D341Med (cell line): Measurements from ENCODE around the gene SDK1.
"Not testable (repeated sequence)": the region's sequence is repeated elsewhere in the genome, so short reads cannot be mapped to it uniquely, and the experiment has no call there.

ENCODE experiments used
- DNase-seq: peaks from one replicate; pipeline ENCODE4 v3.0.0; 2012; ENCODE audit warnings: low spot score

SDK1 gene

DNA sequence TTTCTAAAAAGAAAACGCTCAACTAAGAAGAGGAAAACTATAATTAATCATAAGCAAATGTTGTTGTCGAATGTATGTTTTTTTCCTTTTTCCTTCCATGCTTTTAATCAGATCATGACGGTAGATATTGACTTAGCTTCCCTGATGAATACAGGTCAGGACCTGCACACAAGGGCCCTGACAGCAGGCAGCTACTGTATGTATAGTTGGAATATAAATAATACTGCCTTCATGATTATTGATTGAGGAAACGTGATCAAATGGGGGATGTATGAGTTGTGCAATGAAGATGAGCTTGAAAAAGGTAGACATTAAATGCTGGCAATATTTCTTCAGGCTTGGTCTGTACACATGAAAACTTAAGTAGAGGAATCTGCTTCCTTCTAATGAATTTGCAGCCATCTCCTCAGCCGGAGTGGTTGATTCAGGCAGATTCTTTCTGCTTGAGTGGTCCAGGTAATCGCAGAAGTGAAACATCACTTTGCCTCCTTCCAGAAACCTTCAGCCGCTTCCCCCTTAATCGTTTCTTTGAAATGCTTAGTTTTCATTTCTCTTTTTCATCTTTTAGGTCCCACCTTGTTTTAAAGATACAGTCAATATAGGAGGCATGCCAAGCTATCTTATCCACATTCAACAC, 656.5 kb downstream of the SDK1 start:
- DNase-seq, result no peak

- no peak for DNase-seq
Observed at GRCh38 chr7:3958109-3958483, 657.0 kb downstream of the SDK1 start.

DNA sequence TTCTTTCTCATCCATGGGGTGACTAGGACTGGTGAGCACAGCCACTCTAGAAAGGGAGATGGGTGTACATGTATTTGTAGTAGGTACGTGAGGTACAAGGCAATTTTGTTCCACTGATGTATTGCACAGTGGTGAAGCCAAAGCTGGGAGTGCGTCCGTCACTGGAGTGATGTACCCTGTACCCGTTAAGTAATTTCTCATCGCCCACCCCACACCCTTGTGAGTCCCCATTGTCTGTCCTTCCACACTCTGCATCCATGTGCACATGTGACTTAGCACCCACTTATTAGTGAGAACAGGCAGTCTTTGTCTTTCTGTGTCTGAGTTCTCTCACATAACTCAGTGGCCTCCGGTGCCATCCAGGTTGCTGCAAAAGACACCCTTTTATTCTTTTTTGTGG, 658.3 kb downstream of the SDK1 start:
- no peak for DNase-seq

DNA sequence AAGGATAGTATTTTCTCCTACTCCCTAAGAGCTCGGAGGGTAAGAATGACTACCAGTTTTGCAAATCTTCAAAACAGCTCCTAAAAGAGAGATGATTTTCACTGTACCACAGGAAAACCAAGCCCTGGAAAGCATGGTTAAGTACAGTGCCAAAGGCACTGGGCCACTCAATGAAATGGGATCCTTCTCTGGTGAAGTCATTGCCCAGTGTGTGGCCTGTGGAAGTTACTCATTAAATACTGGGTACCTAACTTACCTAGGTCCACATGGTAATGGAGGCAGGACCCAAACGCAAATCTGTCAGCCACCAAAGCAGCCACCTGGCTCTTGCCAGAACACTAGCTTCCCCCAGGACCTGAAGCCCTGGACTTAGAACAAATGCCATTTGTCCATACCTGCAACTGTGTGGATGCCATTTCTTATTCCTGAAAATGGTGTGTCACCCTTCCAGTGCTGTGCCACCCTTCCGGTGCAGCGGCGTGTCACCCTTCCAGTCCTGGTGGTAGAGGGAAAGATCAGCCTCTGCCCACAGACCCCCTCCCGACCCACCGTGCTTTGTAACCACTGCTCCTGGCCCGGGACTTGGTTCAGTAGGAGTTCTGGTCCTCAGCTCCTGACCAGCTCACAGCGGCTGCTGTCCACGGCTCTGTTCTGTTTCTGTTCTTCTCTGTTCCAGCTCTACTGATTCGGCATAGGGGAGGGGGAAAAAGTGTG, 659.2 kb downstream of the SDK1 start:
- DNase-seq, result no peak

DNA sequence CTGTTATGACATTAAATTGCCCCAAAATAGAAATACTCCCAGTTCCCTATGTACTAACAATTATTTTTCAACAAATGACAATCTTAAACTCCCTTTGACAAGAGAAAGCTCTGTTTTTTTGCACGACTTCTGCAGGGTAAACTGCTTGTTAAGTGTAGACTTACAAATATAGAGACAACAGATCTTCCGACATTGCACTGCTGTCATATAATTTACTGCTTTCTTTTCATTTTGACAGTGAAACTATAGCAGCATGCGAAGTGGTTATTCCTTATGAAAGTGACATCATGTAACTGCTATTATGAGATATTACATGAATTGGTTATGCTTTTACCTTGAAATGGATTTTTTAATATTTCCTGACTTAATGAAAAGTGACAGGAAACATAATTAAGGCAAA, 659.9 kb downstream of the SDK1 start:
- DNase-seq, result no peak

DNA sequence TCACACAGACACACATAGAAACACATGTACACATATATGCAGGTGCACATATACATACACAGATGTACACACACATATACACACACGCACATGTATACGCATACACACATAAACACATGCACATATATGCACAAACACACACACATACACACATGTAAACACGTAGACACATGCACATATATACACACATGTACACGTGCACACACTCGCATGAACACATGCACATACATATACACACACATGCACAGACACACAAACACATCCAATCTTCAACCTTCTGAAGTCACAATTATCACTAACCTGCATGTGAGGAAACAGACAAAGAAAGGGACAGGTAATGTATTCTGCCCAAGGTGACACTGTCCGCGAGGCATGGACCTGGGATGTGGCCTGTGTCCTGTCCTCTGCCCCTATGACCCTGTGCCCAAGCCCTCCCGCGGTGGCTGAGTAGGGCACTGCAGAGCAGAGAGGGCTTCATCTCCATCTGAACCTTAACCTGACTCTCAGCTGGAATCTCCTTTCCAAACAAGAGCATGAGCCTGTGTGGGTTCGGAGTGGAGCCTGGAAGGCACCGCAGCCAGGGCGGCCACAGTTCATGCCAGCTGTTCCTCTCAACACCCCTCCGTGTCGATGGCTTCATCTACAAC, 660.9 kb downstream of the SDK1 start:
- no peak for DNase-seq

DNA sequence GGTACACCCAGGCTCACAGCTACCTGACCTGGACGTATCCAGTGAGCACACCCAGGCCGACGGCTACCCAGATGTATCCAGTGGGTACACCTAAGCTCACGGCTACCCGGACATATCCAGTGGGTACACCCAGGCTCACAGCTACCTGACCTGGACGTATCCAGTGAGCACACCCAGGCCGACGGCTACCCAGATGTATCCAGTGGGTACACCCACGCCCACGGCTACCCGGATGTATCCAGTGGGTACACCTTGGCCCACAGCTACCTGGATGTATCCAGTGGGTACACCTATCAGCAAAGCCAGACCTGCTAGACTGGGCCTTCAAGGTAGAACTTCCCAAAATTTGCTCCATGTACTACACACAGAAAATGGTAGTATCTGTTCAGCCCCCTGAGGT, 662.7 kb downstream of the SDK1 start:
- not testable (repeated sequence) for DNase-seq

- no peak for DNase-seq
Observed at GRCh38 chr7:3964980-3965606, 664.0 kb downstream of the SDK1 start.

GRCh38 chr7:3965794-3966395, 664.8 kb downstream of the SDK1 start:
- DNase-seq, result no peak

GRCh38 chr7:3968234-3968633, 667.2 kb downstream of the SDK1 start:
- no peak for DNase-seq

DNA sequence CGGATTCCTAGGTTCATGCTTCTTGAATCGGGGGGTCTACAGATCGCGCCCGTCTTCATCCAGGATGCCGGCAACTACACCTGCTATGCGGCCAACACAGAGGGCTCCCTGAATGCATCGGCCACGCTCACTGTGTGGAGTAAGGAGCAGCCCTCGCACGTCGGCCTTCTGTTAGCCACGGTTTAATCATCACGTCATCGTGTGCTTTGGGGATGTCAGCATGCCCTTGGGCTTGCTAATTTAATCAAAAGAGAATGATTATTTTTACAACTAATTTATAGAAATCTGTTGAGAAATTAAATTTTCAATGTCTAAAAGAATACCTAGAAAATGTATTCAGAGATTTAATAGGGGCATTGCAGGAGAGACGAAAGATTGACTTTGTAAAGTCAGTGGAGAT, 668.2 kb downstream of the SDK1 start:
- DNase-seq, result no peak

- DNase-seq, result no peak
Observed at GRCh38 chr7:3971323-3971722, 670.3 kb downstream of the SDK1 start.

GRCh38 chr7:3973264-3973663, 672.2 kb downstream of the SDK1 start:
- DNase-seq, result no peak

- DNase-seq, result no peak
Observed at GRCh38 chr7:3974329-3974728, 673.3 kb downstream of the SDK1 start.

DNA sequence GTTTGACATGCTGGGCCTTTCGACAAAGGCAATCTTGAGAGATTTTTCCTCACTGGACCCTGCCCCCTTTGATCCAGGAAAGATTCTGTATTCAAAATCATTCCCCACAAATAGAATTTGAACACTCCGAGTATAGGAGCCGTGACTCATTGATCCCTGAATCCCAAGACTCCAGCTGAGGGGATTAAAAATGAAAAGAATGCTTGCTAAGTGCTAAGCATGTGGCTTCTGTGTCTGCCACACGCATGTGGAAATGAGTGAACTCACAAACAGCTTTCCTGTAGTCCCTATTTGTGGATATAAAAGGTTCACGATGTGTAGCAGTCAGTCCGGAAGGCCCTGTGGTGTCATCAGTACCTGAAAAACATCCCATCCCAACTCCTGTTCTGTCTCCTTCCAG, 674.3 kb downstream of the SDK1 start:
- no peak for DNase-seq

GRCh38 chr7:3977391-3977790, 676.3 kb downstream of the SDK1 start:
- no peak for DNase-seq

GRCh38 chr7:3978839-3979238, 677.8 kb downstream of the SDK1 start:
- DNase-seq, result no peak

DNA sequence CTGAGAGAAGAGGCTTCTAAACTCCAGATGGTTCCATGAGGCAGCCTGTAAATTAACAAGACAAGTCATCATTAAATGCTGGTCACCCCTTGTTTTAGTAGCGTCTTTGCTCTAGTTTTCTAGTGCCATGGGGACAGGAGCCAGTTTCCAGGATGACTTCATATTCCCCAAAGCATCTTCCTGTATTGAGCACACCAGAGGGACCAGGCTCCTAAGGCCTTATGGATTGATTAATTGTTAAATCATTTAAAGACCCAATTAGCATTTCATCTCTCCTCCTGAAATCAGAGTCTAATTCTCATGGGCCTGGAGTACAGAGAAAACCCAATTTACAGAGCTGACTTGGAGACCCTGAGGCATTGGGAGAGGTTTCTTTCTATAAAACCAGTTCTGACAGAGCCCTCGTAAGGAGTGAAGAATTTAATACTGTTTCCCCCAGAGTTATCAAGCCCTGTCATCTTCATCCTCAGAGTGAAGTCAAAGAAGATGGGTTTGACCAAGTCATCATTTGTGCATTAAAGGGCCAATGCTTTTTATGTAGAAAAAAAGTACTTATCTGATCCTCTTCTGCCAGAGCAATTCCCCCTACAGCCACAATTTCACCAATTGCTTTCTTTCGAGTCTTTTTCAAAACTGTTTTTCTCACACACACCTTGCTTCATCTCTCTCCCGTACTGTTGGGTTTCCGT, 678.7 kb downstream of the SDK1 start:
- DNase-seq, result no peak

- no peak for DNase-seq
Observed at GRCh38 chr7:3980300-3980643, 679.2 kb downstream of the SDK1 start.

DNA sequence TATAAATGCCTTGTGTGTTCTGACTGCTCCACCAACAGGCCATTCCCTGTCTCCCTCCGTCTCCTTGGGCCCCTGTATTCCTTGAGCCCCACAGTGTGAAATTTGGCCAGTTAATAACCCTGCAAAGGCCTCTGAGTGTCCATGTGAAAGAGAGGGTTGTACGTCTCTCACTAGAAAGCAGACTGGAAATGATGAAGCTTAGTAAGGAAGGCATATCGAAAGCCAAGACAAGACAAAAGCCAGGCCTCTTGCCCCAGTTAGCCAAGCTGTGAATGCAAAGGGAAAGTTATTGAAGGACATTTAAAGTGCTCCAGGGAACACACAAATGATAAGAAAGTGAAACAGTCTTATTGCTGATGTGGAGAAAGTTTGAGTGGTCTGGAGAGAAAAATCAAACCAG, 680.2 kb downstream of the SDK1 start:
- no peak for DNase-seq

DNA sequence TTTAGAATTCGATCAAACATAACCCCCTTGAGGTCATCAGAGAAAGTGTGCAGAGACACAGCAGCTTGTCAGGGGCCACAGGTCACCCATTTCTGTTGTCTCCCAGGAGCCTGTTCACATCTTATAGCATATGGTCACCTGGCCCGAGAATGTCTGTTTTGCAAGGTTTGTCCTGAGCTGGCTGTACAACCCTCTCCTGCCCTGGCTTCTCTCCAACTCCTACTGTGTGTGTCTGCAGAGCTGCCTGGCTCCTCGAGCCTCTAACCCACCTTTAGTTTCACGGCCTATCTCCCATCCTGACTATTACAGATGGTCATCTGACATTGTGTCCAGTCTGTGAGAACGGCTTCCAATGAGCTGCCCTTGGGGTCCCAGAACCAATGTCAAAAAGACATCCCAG, 683.4 kb downstream of the SDK1 start:
- DNase-seq, result no peak

GRCh38 chr7:3986927-3987326, 685.9 kb downstream of the SDK1 start:
- no peak for DNase-seq
